Retinal pigment epithelial cell (primary cell): ENCODE measurements around the gene PAQR8.

Experiments
- DNase-seq: peaks from one replicate; pipeline ENCODE4 v3.0.0-alpha.2; 2010; ENCODE audit warnings: low read depth
- H3K4me3 ChIP-seq: 2 replicates; pipeline ENCODE4 v1.5.1; 2011; ENCODE audit warnings: mild to moderate bottlenecking, low read length, control low read depth, moderate library complexity
- CTCF ChIP-seq: conservative IDR thresholded peaks from 2 replicates; pipeline ENCODE4 v1.5.1; 2011; ENCODE audit warnings: low read depth, low read length, control low read depth, inconsistent platforms

The PAQR8 gene

GRCh38 chr6:52325695-52326471 lies 36.1 kb upstream of the PAQR8 start:
- no peak for DNase-seq
- no peak overlapping the region for H3K4me3 ChIP-seq
- TF ChIP-seq CTCF, result no peak

GRCh38 chr6:52326540-52327364 lies 35.2 kb upstream of the PAQR8 start:
- no peak for TF ChIP-seq CTCF
- no peak overlapping the region for H3K4me3 ChIP-seq
- DNase-seq, result no peak

GRCh38 chr6:52328303-52328662 lies 33.7 kb upstream of the PAQR8 start:
- H3K4me3 ChIP-seq, result no peak overlapping the region
- no peak for TF ChIP-seq CTCF
- DNase-seq, result no peak

- DNase-seq, result no peak
- TF ChIP-seq CTCF, result no peak
- H3K4me3 ChIP-seq, result no peak overlapping the region
Measured at GRCh38 chr6:52328729-52329128, 33.2 kb upstream of the PAQR8 start.

GRCh38 chr6:52330470-52330869 lies 31.5 kb upstream of the PAQR8 start:
- H3K4me3 ChIP-seq, result no peak overlapping the region
- no peak for TF ChIP-seq CTCF
- no peak for DNase-seq

GRCh38 chr6:52331793-52332457 lies 30.0 kb upstream of the PAQR8 start:
- no peak for TF ChIP-seq CTCF
- no peak overlapping the region for H3K4me3 ChIP-seq
- no peak for DNase-seq
